ENCODE measurements around the gene EXOSC2.

Gene EXOSC2

GRCh38 chr9:130698514-130698913 is 4.9 kb downstream of the EXOSC2 start:
- no peak for DNase-seq

- no peak for DNase-seq
Measured at GRCh38 chr9:130699047-130699446, 5.5 kb downstream of the EXOSC2 start.

- no peak for DNase-seq
Measured at GRCh38 chr9:130701059-130702022, 7.8 kb downstream of the EXOSC2 start.

GRCh38 chr9:130703501-130703900 is 9.9 kb downstream of the EXOSC2 start:
- no peak for DNase-seq

GRCh38 chr9:130707225-130707976 is 13.8 kb downstream of the EXOSC2 start:
- no peak for DNase-seq

GRCh38 chr9:130710822-130711352 is 17.3 kb downstream of the EXOSC2 start:
- DNase-seq: no peak

GRCh38 chr9:130711469-130711868 is 17.9 kb downstream of the EXOSC2 start:
- DNase-seq: no peak

GRCh38 chr9:130712564-130713285 is 19.1 kb downstream of the EXOSC2 start:
- DNase-seq: peak; percentile 88

- DNase-seq: no peak
Measured at GRCh38 chr9:130713286-130713960, 19.8 kb downstream of the EXOSC2 start.

- no peak for DNase-seq
Measured at GRCh38 chr9:130714586-130715110, 21.1 kb downstream of the EXOSC2 start.

GRCh38 chr9:130715270-130715669 is 21.7 kb downstream of the EXOSC2 start:
- no peak for DNase-seq

- no peak for DNase-seq
Measured at GRCh38 chr9:130718562-130718961, 25.0 kb downstream of the EXOSC2 start.

GRCh38 chr9:130720762-130721161 is 27.2 kb downstream of the EXOSC2 start:
- no peak for DNase-seq

GRCh38 chr9:130728721-130729120 is 35.1 kb downstream of the EXOSC2 start:
- DNase-seq: no peak

GRCh38 chr9:130729145-130729544 is 35.6 kb downstream of the EXOSC2 start:
- no peak for DNase-seq

GRCh38 chr9:130731355-130731754 is 37.8 kb downstream of the EXOSC2 start:
- no peak for DNase-seq

GRCh38 chr9:130732136-130732535 is 38.6 kb downstream of the EXOSC2 start:
- no peak for DNase-seq

GRCh38 chr9:130732793-130733221 is 39.2 kb downstream of the EXOSC2 start:
- no peak for DNase-seq

GRCh38 chr9:130735566-130735965 is 42.0 kb downstream of the EXOSC2 start:
- DNase-seq: no peak

GRCh38 chr9:130736834-130737233 is 43.3 kb downstream of the EXOSC2 start:
- no peak for DNase-seq

GRCh38 chr9:130738281-130738680 is 44.7 kb downstream of the EXOSC2 start:
- DNase-seq: no peak

- DNase-seq: no peak
Measured at GRCh38 chr9:130739081-130739480, 45.5 kb downstream of the EXOSC2 start.
